ENCODE results near the gene GHDC. TPM values are rescaled to one million over a fixed set of nuclear protein-coding genes. Genes with fewer than 3 reads are reported as not detected.
"Not testable (repeated sequence)": the region's sequence is repeated elsewhere in the genome, so short reads cannot be mapped to it uniquely, and the experiment has no call there.

Gene GHDC
- total RNA-seq, 1 experiment from 2014 or later: 7.5 TPM

GRCh38 chr17:42187833-42188232 lies 6.5 kb downstream of the GHDC start (continued):
- TF ChIP-seq FOXP4 (CRISPR knock-in tag; IDR thresholded peaks at IDR 0.05) (no peak), ZNF532 (CRISPR knock-in tag; IDR thresholded peaks at IDR 0.05; ENCODE audit: borderline replicate concordance) (no peak), GRHL2 (CRISPR knock-in tag; IDR thresholded peaks at IDR 0.05; ENCODE audit: insufficient replicate concordance, severe bottlenecking) (no peak), PREB (CRISPR knock-in tag; IDR thresholded peaks at IDR 0.05; ENCODE audit: borderline replicate concordance) (no peak), MXD4 (CRISPR knock-in tag; IDR thresholded peaks at IDR 0.05; ENCODE audit: borderline replicate concordance) (no peak), ZNF121 (CRISPR knock-in tag; IDR thresholded peaks at IDR 0.05) (no peak)

GRCh38 chr17:42186191-42186590 lies 8.1 kb downstream of the GHDC start:
- not testable (repeated sequence) for ATAC-seq; H3K27ac Mint-ChIP-seq; H3K4me3 Mint-ChIP-seq; H3K9me3 Mint-ChIP-seq; DNase-seq (ENCODE audit: low spot score); H3K36me3 Mint-ChIP-seq
- H3K4me1 Mint-ChIP-seq: peaks cover 28% of the 10 kb centered on the region
- POLR2A ChIA-PET: interaction anchor here (0.7 kb wide), 1 partner anchor 27 kb away, joined by 9 read pairs; no protein-coding TSS in a partner anchor
- peaks cover 58% of the 10 kb centered on the region for H3K27me3 Mint-ChIP-seq (ENCODE audit: low read depth)
- CTCF ChIA-PET: interaction anchor here (0.6 to 7.3 kb wide), 7 partner anchors 8 to 618 kb away, joined by 3 to 55 read pairs (median 4); partner anchors contain the start of gene GHDC

- Mint-ChIP-seq H3K4me3 (no peak overlapping the region), H3K27me3 (ENCODE audit: low read depth) (peaks cover 61% of the 10 kb centered on the region), H3K36me3 (no peaks in the 10 kb centered on the region), H3K27ac (no peak overlapping the region), H3K9me3 (no peaks in the 10 kb centered on the region), H3K4me1 (peaks cover 28% of the 10 kb centered on the region)
- ChIA-PET POLR2A (no interaction called here), CTCF (interaction anchor here (2.9 to 7.3 kb wide), 2 partner anchors 9 to 37 kb away, joined by 29 to 55 read pairs; partner anchors contain the start of gene GHDC)
- no peak for DNase-seq (ENCODE audit: low spot score)
- ATAC-seq: no peak
- TF ChIP-seq FOXP4 (CRISPR knock-in tag; IDR thresholded peaks at IDR 0.05) (no peak), JAZF1 (CRISPR knock-in tag; IDR thresholded peaks at IDR 0.05) (no peak), ARID4B (CRISPR knock-in tag; IDR thresholded peaks at IDR 0.05; ENCODE audit: borderline replicate concordance) (no peak), ZNF317 (CRISPR knock-in tag; IDR thresholded peaks at IDR 0.05; ENCODE audit: borderline replicate concordance, low read depth) (no peak), RELA (CRISPR knock-in tag; IDR thresholded peaks at IDR 0.05; ENCODE audit: borderline replicate concordance) (no peak), NR3C1 (CRISPR knock-in tag; conservative IDR thresholded peaks at IDR 0.05; ENCODE audit: low read depth) (no peak), ZNF423 (CRISPR knock-in tag; IDR thresholded peaks at IDR 0.05) (no peak), ZBTB43 (CRISPR knock-in tag; IDR thresholded peaks at IDR 0.05) (no peak), ATF2 (CRISPR knock-in tag; IDR thresholded peaks at IDR 0.05; ENCODE audit: borderline replicate concordance, low read depth) (no peak), SMAD3 (CRISPR knock-in tag; IDR thresholded peaks at IDR 0.05; ENCODE audit: borderline replicate concordance) (no peak)
Observed at GRCh38 chr17:42185621-42185930, 8.7 kb downstream of the GHDC start.

Data from WTC11 (cell line).